Stimulated activated CD4-positive, alpha-beta T cell treated with anti-CD3 and anti-CD28 coated beads, Interleukin-4, amount 100 ng/mL, for 1 hour (primary cell): ENCODE measurements around the gene TCF7L1.

Experiments
- DNase-seq: peaks from one replicate; pipeline ENCODE4 v3.0.0-alpha.2; 2020

Gene TCF7L1

DNA sequence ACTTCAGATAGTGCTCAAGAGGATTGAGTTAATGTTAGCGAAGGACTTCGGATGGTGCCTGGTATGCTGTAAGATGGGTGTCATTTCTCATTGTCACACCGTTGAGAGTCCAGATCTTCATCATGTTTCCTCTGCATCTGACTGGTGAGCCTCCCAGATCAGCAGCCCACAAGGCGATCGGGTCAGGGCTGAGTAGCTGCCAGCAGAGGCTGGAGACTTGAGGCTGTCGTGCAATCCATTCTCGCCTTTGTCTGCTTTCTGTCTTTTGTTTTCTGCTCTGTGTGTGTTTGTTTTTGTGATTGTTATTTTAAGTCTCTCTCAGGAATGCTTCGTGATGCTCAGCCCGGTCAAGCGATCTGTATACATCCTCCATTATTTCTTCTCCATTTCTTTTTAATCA, 98.8 kb downstream of the TCF7L1 start:
- DNase-seq: no peak

DNA sequence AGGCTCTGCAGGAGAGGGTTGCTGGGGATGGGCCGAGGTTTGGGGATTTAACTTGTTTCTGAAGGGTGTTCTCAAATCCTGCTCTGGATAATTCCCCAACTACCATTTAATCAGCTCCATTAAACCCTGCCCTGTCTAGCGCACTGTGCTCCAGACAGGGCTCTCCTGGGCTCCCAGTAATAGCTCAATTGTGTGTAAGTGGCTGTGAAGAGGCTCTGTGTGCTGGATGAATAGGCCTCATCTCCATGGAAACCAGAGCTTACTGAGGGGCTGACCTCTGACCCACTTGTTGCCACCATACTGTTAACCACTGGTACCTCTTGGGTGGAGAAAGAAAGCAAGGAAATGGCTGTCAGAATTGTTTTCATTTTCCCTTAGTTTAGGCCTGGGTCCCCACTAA, 101.7 kb downstream of the TCF7L1 start:
- no peak for DNase-seq

DNA sequence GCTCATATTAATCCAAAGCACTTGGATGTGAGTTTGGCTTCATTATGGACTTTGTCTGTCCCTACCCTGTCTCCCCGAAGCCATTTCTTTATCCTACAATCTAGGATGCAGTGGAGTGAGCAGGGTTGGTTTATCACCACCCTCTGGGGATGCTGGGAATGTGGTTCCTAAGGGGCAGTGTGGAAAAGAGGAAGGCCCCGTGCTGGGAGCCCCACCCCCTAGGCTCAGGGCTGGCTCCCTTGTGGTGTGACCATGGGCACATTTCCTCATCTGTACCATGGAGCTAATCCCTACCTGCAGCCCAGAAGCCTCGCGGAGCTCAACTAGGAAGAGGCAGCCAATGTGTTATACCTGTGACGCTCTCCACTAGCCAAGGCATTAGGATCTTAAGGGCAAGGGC, 102.1 kb downstream of the TCF7L1 start:
- no peak for DNase-seq

DNA sequence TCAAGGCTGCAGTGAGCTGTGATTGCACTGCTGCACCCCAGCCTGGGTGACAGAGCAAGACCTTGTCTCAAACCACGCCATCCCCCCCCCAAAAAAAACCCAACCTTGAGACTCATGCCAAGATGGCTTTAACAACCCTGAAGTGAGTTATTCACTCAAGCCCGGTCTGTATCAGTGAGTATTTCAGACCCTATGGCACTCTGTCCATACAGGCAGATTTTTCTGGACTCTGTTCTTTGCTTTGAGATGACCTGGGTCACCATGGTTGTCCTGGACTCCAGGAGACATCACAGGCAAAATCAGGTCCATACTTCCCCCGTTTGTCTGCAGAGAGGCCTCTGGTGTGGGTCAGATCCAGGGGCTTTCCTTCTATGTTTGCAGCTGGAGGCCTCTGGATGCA, 102.9 kb downstream of the TCF7L1 start:
- DNase-seq: no peak

DNA sequence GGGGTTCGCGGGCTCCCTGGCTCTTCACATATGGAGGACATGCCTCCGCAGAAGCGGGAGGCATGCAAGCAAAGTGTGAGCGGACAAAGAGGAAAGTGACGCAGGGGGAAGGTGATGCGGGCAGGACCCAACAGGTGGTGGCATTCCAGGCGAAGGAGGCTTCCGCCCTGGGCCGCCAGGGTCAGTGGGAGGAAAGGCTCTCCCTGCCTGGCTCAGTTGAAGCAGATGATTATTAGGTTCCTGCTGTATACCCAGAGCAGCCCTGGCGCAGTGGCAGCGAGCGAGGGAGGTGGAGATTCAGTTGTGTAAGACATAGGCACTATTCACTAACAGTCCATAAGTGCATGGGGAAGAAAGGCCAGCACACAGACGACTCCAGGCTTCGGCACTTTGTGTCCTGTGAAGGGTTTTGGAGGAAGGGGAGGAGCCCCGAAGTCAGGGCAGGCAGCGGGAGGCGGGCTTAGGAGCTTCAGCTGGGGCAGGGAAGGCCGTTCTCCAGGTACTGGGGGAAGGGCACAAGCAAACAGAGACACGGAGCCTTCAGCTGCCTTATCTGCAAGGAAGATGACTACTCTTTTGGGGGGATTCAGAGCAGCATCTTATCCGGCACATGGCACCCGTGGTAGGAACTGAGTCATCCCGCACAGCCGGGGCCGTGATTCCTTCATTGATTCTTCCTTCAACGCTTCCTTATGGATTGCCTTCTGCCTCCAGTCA, 104.8 kb downstream of the TCF7L1 start:
- DNase-seq: no peak

DNA sequence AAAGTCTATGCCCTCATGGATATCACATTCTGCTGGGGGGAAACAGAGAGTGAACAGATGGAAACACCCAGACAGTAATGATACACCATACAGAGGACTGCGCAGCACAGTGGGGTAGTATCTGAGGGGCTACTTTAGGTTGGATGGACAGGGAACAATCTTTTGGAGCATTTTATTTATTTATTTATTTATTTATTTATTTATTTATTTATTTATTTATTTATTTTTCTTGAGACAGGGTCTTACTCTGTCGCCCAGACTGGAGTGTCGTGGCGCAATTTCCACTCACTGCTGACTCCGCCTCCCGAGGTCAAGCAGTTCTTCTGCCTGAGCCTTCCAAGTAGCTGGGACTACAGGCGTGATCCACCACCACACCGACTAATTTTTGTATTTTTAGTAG, 105.4 kb downstream of the TCF7L1 start:
- no peak for DNase-seq

DNA sequence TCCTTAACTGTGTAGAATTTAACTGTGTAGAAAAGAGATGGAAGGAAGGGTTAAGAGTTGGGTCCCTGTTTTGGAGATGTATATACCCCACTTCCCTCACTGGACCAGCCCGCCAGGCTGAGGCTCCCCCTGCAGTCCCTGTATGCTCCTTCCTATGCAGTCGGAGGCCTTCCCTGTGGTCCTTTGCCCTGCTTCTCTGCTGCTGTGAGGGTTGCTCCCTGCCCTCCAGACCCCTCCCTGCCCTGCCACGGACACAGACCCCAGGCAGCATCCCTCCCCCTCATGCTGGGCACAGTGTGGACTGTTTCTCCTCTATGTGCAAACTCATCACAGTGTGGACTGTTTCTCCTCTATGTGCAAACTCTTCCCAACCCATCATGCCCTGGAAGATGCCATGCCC, 105.9 kb downstream of the TCF7L1 start:
- no peak for DNase-seq

DNA sequence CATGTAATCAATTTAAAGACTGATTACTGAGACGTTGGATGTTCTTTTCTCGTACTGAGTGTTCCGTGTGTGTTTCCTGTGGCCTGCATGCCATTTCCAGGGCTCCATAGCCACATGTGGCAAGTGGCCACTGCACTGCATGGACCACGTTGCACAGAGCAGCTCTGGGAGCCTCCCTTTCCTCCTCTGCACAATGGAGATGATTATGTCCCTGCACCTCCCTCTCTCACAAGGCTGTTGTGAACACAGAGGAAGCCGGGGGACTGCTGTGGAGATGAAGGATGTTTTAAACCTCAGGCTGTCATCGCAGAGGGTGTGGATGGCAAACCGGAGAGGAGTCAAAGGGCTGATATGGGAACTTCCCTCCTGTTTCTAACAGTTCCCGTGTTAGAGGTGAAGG, 106.9 kb downstream of the TCF7L1 start:
- no peak for DNase-seq

DNA sequence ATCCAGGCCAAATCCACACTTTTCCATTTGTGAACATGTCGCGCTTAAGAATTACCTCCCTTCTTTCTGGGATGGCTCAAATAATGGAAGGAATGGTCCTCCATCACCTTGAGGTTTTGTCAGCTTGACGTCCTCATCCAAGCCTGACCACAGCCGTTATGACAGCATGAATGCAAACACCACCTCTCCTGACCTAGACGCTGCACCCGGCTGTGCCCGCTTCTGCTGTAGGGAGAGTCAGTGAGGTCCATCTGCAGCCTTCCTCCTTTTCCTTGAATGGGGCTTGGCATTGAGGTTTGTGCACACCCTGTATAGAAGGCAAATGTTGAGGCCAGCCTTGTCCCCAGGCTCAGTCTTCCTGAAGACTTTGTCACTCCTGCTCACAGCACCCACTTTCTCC, 109.1 kb downstream of the TCF7L1 start:
- no peak for DNase-seq

DNA sequence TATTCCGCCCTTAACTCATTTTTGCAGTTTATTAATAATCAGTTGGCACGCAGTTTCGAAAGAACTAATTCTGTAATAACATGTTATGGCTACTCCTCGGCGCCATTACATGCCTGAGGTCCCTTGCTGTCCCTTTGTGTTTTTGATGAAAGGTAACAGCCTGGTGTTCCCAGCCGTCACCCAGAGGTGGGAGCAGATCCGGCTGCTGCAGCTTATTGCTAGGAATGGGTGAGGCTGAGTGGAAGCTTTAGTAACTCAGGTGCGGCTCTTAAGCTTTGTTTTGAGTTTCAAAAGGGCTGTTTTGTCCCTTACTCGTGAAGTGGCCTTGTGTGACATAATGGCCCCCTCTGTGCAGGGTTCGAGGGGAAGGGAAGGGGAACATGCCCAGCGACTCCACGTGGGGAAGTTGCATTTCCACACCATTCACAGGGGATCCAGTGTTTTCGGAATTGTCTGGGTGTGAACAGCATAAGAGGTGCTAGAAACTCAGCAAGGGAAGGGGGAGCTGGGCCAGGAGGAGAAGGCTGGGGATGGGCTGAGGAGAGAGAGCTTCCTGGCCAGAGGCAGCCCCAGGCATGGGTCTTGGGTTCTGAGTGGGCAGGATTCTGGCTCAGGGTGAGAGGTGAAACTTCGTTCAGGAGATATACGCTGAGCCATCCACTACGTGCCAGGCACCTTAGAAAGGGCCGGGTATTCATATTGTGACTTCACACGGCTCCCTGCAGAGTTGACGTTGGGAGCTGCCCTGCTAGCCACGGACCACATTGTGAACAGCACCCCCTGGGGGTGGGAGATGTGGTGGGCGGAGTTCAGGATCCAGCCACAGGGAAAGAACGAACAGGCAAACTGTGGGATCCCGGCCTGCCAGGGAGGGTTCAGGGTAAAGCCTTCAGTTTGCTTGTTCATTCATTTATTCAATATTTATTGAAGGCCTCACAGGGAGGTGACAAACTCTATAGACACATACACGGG, 110.2 kb downstream of the TCF7L1 start:
- peak; percentile 11 for DNase-seq

DNA sequence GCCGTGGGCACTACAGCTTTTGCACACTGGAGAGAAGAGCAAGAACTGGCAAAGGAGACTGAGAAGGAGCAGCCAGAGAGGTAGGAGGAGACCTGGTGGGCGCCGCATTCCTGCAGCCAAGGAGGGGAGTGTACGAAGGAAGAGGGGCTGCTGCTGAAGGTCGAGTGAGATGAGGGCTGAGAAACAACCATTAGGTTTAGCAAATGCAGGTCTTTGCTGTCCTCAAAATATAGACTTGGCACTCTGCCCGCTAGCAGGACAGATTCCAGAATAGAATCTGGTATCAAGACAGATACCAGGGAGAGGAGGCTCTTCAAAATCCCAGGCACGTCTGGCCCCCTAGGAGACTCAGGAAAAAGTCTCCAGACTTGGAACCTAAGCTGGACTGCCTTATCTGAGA, 111.6 kb downstream of the TCF7L1 start:
- DNase-seq: no peak

DNA sequence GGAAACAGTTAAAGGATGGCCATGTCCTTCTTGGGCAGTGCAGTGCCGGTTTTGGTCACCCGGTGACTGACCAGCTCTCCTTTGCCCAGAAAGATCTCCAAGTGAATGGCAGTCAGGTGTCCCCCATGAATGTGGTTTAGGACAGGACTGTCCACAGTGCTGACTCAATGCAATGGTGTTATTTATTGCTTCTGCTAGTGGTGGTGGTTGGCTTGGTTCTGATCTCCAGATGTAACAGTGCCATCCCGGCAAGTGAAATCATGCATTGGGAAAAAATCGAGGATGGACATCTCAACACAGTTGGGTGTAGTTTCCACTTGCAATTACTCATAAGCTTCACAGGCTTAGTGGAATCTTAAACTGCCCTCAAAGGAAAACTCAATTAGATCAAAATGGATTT, 112.7 kb downstream of the TCF7L1 start:
- DNase-seq: no peak

DNA sequence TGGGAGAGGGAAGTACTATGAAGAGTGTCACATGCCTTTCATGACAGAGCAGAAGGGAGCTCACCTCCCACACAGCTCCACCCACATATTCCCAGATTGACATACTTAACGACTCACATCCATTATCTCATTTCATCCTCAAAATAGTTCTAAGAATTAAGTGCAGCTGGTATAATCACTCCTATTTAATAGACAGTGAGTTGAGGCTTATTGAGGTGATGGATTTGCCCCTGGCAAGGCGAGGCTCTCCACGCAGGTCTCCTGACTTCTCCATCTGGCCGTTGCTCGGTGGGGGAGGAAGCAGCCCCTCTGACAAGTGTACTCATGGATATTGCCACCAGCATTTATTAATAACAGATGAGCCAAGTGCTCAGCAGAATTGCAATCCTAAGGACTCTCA, 113.2 kb downstream of the TCF7L1 start:
- DNase-seq: no peak

DNA sequence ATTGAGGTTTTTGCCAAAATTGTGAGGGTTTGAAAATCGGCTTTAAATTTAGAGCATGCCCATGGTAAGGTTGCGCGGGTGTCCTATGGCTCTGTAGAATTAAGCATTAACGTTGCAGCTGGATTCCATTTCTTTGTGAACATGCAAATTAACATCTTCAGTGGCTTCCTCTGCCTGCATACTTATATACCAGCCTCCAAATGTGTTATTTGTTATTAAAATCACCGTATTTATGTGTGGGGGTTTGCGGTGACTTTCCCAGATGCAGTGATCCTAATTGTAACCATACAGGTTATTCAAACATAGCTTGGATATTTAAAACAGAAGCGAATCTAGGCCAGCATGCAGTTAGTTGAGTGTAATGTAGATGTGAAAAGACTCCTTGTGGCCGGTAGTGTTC, 114.4 kb downstream of the TCF7L1 start:
- DNase-seq: no peak

DNA sequence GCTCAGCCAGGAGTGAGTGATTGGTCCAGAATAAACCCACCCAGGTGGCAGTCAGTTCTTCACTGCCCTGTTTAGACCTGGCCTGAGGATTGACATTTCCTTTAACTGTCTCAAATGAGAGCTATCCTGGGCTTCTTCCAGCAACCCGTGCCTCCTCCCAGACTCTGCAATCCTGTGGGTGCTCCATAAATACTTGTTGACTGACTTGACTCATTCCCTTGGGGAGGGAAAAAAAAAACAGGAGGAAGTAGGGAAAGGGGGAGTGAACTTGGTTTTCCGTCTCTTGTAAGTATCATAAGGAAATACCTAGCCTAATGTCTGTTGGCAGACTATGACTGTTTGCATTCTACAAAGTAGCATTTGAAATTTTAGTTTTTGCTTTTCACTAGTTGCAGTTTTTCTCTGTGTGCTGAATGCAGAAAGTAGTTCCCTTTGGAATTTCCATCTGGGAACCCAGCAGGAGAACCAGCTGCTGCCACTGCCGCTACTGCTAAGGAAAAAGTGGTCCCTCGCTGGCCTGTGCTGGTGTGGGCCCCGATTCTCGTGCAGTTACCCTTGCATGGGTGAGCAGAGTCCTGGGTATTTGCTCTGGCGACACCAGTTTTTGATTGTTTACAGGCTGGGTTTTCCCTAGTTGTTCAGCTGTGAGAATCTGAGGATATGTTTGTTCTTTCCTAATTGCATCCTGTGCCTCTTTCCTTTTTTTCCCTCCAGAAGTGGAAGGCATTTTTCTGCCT, 115.7 kb downstream of the TCF7L1 start:
- no peak for DNase-seq

DNA sequence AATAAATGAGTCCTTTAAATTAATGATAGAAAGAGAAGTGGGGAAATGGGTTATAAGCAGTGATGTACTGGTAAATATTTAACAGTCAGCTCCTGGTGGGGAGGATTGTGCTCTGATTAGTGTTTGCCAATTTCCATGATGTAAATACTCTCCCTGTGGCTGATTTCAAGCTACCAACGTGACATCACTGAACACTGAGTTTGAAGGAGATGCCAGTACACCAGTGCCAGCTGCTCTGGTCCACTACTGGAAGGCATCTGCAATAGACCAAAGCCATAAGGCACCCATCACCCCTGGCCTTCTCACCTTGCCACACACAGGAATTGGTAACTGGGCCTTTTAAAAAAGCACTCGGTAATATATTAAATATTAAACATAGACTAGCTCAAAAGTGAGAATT, 116.9 kb downstream of the TCF7L1 start:
- DNase-seq: no peak

DNA sequence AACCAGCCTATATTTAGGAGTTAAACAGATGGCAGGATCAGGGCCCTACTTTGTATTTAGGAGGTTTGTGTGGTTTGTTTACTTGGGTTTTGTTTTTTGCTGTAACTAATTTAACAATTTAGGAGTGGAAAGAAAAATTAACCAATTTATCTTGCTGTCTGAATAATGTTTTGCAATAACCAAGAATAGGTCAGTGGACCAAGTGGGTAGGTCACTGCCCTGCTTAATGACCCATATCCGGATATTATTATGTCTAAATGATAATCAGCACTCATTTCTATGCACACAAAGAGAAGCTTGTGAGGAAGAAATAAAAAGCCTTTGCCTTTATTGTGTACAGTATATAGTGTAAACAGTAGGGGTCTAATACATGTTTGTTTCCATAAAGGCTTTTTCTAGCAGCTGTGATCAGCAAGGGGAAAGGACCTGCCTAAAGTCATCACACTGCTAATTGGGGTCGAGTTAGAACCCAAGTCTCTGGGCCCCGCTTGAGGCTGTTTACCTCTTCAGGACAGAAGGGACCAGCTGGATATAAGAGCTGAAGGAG, 118.0 kb downstream of the TCF7L1 start:
- DNase-seq: no peak

DNA sequence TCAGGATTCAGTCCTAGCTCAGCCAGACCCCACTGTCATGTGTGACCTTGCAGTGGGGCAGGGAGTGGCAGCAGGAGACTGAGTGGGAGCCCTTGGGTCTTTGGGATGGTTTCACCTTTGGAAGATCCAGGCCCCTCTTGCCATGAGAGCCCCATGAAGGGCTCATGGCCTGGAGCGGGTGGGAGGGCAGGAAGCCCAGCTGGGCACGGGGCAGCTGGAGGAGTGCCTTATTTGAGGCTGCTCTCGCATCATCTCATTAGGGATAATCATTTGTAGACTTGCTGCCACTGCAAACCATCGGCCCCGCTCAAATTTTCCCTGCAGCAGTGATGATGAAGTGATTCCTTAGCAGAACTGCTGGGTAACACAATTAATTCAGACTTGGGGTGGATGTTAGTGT, 120.7 kb downstream of the TCF7L1 start:
- no peak for DNase-seq

DNA sequence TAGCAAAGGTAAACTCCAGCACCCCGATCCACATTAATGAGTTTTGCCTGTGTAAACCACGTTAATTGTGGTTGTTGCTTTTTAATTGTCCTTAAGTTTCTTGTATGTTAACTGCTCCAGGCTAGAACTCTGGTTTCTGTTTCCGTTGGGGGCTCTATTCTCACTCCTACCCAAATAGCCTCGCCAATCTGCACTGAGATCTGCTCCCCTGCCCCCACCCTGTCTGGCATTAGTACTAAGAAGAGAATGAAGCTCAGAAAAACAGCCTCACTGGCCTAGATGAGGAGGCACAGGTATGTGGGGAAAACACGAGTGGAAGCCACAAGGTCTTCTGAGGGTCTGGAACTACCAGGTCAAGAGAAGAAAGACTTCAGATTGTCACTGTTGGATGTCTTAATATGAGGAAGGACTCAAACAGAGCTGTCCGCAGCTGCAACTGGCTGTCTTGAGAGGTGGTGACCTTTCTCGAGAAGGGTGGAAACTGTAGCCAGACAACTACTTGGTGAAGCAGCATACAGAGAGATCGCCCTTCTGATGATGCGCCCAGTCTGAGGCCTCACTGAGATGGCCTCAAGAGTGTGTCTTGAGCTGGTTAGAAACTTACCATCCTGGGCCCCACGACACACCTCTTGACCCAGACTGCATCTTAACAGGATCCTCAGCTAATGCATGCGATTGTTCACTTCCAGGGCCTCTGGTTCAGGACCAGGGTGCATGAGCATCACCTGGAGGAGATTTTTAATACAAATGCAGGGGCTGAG, 121.5 kb downstream of the TCF7L1 start:
- DNase-seq: no peak

DNA sequence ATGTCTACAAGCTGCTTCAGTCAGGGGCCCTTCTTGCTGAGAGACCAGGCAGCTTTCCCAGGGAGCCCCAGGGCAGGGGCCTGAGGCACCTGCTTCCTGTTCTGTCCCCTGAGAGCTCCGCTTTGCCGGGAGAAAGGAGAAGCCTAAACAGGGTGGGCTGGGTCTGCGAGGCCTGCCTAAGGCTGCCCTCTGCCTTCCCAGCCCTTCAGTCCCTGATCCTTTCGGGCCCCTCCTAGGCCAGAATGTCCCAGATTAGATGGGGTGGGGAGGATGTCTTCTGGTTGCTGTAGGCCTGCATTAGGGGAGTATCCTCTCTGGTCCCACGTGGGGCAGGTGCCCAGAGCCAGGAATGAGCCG, 122.2 kb downstream of the TCF7L1 start:
- DNase-seq: no peak

DNA sequence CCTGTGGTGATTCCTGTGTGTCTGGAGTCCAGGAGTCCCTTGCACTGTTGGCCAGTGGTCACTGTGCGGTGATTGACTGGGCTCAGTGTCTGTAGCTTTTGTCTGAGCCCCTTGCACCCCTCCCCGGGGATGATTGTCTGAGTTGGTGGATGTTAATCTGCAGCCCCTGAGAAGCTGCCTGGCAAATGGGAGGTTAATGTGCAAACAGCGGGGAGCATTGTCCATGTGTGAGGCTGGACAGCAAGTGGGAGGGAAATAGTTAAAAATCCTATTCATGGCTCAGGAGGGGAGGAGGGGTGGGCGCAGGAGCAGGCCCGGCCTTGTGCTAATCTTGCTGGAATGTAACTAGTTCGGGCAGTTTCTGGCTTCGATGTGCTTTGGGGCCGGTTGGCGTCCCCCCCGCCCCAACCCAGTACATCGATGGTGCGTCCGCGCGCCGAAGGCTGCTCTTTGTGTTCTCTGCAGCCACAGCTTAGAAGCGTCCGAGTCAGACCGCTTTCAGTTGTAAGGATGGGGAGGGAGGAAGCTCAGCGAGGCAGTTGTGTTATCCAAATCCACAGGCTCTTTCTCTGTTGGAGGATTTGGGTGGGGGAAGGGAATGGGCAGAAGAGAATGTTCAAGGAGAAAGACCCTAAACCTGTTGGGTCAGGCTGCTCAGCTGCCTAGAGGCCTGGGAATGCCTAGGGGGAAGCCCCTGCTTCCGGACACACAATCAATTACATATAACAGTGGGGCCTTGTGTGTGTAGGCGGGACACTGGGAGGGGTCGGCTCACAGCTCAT, 122.8 kb downstream of the TCF7L1 start:
- no peak for DNase-seq
